HepG2 (cell line): ENCODE measurements around the gene CPEB3. TPM values are rescaled to one million over a fixed set of nuclear protein-coding genes. Genes with fewer than 3 reads are reported as not detected.

Experiments used
- ATAC-seq: fragments of 200-7000 bp; cut with Tn5 transposase; 3 replicates; pipeline ENCODE4 v1.9.1; 2020; ENCODE audit warnings: mild to moderate bottlenecking, moderate library complexity
- BruUV-seq: library from RNA; stranded (reverse); fragments of 400-500 nt; replicated peaks from 2 replicates; lab custom pipeline; 2021; lab: Mats Ljungman, UMichigan
- CTCF ChIA-PET: fragments of 300-600 bp; formaldehyde crosslinking; extraction: SDS; loops from one replicate; lab custom pipeline; 2021; ENCODE audit warnings: low total read pairs, inconsistent platforms, low intra/inter-chr PET ratio; lab: Yijun Ruan, JAX
- POLR2A ChIA-PET: fragments of 350-600 bp; sonication (Branson Sonifier 250); formaldehyde crosslinking; loops from one replicate; lab custom pipeline; 2020; ENCODE audit warnings: antibody characterized with exemption, inconsistent platforms; lab: Yijun Ruan, JAX
- DNase-seq: peaks from one replicate; pipeline ENCODE4 v3.0.0-alpha.2; 2015; ENCODE audit warnings: low spot score
- FAIRE-seq: peaks from 3 replicates; lab custom pipeline; 2011; peaks lifted over from hg19 to GRCh38; lab: Jason Lieb, UNC
- H2AFZ ChIP-seq: one replicate; pipeline ENCODE4 v1.6.1; 2011; ENCODE audit warnings: low read length, inconsistent platforms
- H3K27ac ChIP-seq: fragments of 300-600 bp; 3 replicates; pipeline ENCODE4 v1.8.0; 2011; ENCODE audit warnings: mixed run types, mild to moderate bottlenecking, mixed read lengths, low read length, inconsistent platforms; ENCODE audit not compliant: insufficient read depth; ENCODE audit errors: extremely low read length
- H3K27me3 ChIP-seq, 2 experiments: fragments of 200-600 bp in 1 of 2; 2 replicates in 1 of 2; 3 replicates in 1 of 2; pipeline versions ENCODE4 v1.6.0 to v1.8.0; 2011; ENCODE audit warnings: low read length in 2 of 2, mild to moderate bottlenecking in 2 of 2, moderate library complexity in 2 of 2, inconsistent platforms in 1 of 2; ENCODE audit not compliant: insufficient read depth in 2 of 2, control insufficient read depth in 1 of 2
- H3K36me3 ChIP-seq, 2 experiments: fragments of 200-600 bp in 1 of 2; replicated peaks in 1 of 2; 2 replicates in 1 of 2; 3 replicates in 1 of 2; pipeline versions ENCODE4 v1.5.1 to v1.8.0; 2011; ENCODE audit warnings: low read length in 2 of 2, inconsistent platforms in 1 of 2; ENCODE audit not compliant: insufficient read depth in 2 of 2, control insufficient read depth in 1 of 2
- H3K4me1 ChIP-seq: 2 replicates; pipeline ENCODE4 v1.5.1; 2012; ENCODE audit warnings: low read length, inconsistent platforms; ENCODE audit not compliant: insufficient read depth
- H3K4me2 ChIP-seq: 2 replicates; pipeline ENCODE4 v1.6.0; 2011; ENCODE audit warnings: low read depth, low read length, inconsistent platforms
- H3K4me3 ChIP-seq, 3 experiments: fragments of 200-600 bp in 1 of 3; sonication (generic), shearing (Covaris generic) in 1 of 3; replicated peaks in 1 of 3; 2 replicates each; pipeline ENCODE4 v1.5.1; 2011 to 2016; ENCODE audit warnings: low read length in 3 of 3, inconsistent platforms in 2 of 3, low read depth in 2 of 3, mild to moderate bottlenecking in 2 of 3, control low read depth in 1 of 3, mixed read lengths in 1 of 3; ENCODE audit not compliant: insufficient read depth in 1 of 3
- H3K79me2 ChIP-seq: one replicate; pipeline ENCODE4 v1.6.1; 2011; ENCODE audit warnings: low read length, inconsistent platforms; ENCODE audit not compliant: insufficient read depth
- H3K9ac ChIP-seq: 2 replicates; pipeline ENCODE4 v1.6.0; 2011; ENCODE audit warnings: mild to moderate bottlenecking, low read depth, low read length, inconsistent platforms; ENCODE audit not compliant: insufficient read depth
- H3K9me3 ChIP-seq: 2 replicates; pipeline ENCODE4 v1.5.1; 2012; ENCODE audit warnings: mild to moderate bottlenecking, low read length
- H4K20me1 ChIP-seq: 2 replicates; pipeline ENCODE4 v1.6.0; 2011; ENCODE audit warnings: inconsistent platforms, mild to moderate bottlenecking, low read length, moderate library complexity; ENCODE audit not compliant: insufficient read depth
- CBX2 ChIP-seq, 2 experiments: fragments of 200-600 bp in 1 of 2; sonication (generic); formaldehyde crosslinking in 1 of 2; IDR thresholded peaks; 2 replicates each; pipeline versions ENCODE4 v1.7.0 to v1.8.1; 2018 to 2022; ENCODE audit warnings: low read depth in 2 of 2, low read length in 1 of 2, mild to moderate bottlenecking in 1 of 2, missing genetic modification reagents in 1 of 2
- FOXC1 ChIP-seq: sonication (generic); formaldehyde crosslinking; IDR thresholded peaks from 2 replicates; pipeline ENCODE4 v1.8.0; 2022; ENCODE audit warnings: mild to moderate bottlenecking, missing genetic modification reagents, borderline replicate concordance
- HOXA9 ChIP-seq: sonication (generic); formaldehyde crosslinking; IDR thresholded peaks from 2 replicates; pipeline ENCODE4 v1.8.1; 2022; ENCODE audit warnings: missing genetic modification reagents, mild to moderate bottlenecking, moderate library complexity, borderline replicate concordance
- MEIS1 ChIP-seq: sonication (generic); formaldehyde crosslinking; IDR thresholded peaks from 2 replicates; pipeline ENCODE4 v1.9.0; 2021; ENCODE audit warnings: mild to moderate bottlenecking, missing genetic modification reagents, moderate library complexity, borderline replicate concordance
- SOX6 ChIP-seq, 2 experiments: fragments of 450-650 bp in 1 of 2; sonication (generic) in 1 of 2; formaldehyde crosslinking in 1 of 2; IDR thresholded peaks; 2 replicates each; pipeline versions ENCODE4 v1.4.0 to v1.6.1; 2017 to 2020; ENCODE audit warnings: antibody characterized with exemption in 1 of 2, mild to moderate bottlenecking in 1 of 2, missing genetic modification reagents in 1 of 2
- TBX3 ChIP-seq: fragments of 450-650 bp; IDR thresholded peaks from 2 replicates; pipeline ENCODE4 v1.6.1; 2017; ENCODE audit warnings: antibody characterized with exemption, mild to moderate bottlenecking, inconsistent platforms, borderline replicate concordance
- ZBTB14 ChIP-seq: sonication (generic); formaldehyde crosslinking; IDR thresholded peaks from 2 replicates; pipeline ENCODE4 v1.4.0; 2020; ENCODE audit warnings: missing genetic modification reagents
- ZNF253 ChIP-seq: sonication (generic); formaldehyde crosslinking; IDR thresholded peaks from 2 replicates; pipeline ENCODE4 v1.8.0; 2022; ENCODE audit warnings: mild to moderate bottlenecking, missing genetic modification reagents, borderline replicate concordance
- ZNF570 ChIP-seq: sonication (generic); formaldehyde crosslinking; IDR thresholded peaks from 2 replicates; pipeline ENCODE4 v1.4.0; 2020; ENCODE audit warnings: mild to moderate bottlenecking, missing genetic modification reagents, borderline replicate concordance
- ZNF672 ChIP-seq: sonication (generic); formaldehyde crosslinking; IDR thresholded peaks from 2 replicates; pipeline ENCODE4 v1.8.1; 2022; ENCODE audit warnings: missing genetic modification reagents
- whole genome bisulfite sequencing: methylation state at CpG from one replicate; pipeline ENCODE4 v1.1.6; 2017; ENCODE audit warnings: low lambda C conversion rate; 5-methylcytosine and 5-hydroxymethylcytosine counted together
- in situ Hi-C: cut with HindIII; loops from 2 replicates; pipeline ENCODE4 v1.10.0; 2017; ENCODE audit warnings: low pct_unique_long_range_greater_than_20kb; ENCODE audit not compliant: extremely low pct_ligation_motif_present
- intact Hi-C: fragments of 100-400 bp; cut with micrococcal nuclease; formaldehyde crosslinking; loops from one replicate; pipeline ENCODE4 v1.10.0; 2022; ENCODE audit not compliant: unreplicated experiment
- polyA plus RNA-seq, 8 experiments: library from polyadenylated mRNA; depleted of rRNA in 3 of 8; stranded (reverse) in 7 of 8; unstranded in 1 of 8; fragments of >200 nt; fragmentation: Illumina TruSeq in 4 of 8; extraction: Trizol in 4 of 8; gene quantifications; 2 replicates each; pipeline versions ENCODE4 v1.2.1 to v1.2.3, GENCODE V29; 2011 to 2016; ENCODE audit warnings: low read depth in 4 of 8, missing spikeins in 1 of 8, mixed read lengths in 1 of 8; ENCODE audit not compliant: insufficient read depth in 1 of 8
- total RNA-seq, 5 experiments: library from RNA; depleted of rRNA; stranded (reverse); fragments of >200 nt; fragmentation: Illumina TruSeq; extraction: Trizol; gene quantifications; 2 replicates each; pipeline ENCODE4 v1.2.3, GENCODE V29; 2016; ENCODE audit warnings: low read depth in 1 of 5
- TF ChIP-seq, protein P1 (sequence below): IDR thresholded peaks from 2 replicates; pipeline ENCODE4 v1.6.1; 2016
- TF ChIP-seq, protein P2 (sequence below): IDR thresholded peaks from 2 replicates; pipeline ENCODE4 v1.6.1; 2016; ENCODE audit warnings: missing biosample characterization, missing genetic modification reagents, low read depth

CPEB3 gene
- total and polyA plus RNA-seq, 2 of the 13 experiments (the other 11 are each of a cell fraction or from before 2014, with no cell fraction given): 0.66 to 0.70 TPM

DNA sequence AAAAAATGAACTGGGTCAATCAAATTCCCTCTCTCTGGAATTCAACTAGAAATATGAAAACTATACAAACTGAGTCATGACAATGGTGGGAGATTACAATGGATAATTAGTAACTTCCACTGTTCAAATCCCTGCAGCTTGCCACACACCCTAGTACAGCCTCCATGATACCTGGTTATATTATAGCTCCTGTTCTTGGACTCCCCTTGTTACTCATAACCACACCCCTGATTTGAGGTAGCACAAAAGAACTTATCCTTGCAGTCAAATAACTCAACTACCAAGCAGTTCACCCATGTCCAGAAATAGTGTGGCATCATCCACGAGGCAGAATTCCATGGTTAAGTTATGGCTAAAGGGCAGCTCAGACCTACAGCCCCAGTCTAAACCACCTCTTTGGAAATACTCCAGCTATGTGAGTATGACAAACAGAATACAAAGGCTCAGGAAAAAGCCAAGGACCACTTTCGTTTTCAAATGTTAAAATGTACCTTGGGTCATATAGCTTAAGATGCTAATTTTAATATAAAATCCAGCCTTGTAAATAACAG lies 164.7 kb downstream of the CPEB3 start:
- no peaks in the 10 kb centered on the region for H3K36me3 ChIP-seq
- in situ Hi-C loops: no loop called here
- no peak overlapping the region for H3K4me3 ChIP-seq
- H3K4me1 ChIP-seq: peaks cover 75% of the 10 kb centered on the region
- H3K4me2 ChIP-seq: 0 out of 2 replicates have a peak overlapping the region, but pooled peaks have one; percentile 4
- H3K9ac ChIP-seq: no peak overlapping the region
- H3K9me3 ChIP-seq: no peaks in the 10 kb centered on the region
- TF ChIP-seq TBX3: no peak
- no peak for TF ChIP-seq ZNF672 (CRISPR knock-in tag)
- no peak for TF ChIP-seq FOXC1 (CRISPR knock-in tag)
- no peak for TF ChIP-seq ZBTB14 (CRISPR knock-in tag)
- TF ChIP-seq ZNF570 (CRISPR knock-in tag): no peak
- TF ChIP-seq SOX6 (IDR thresholded peaks at IDR 0.05): no peak
- TF ChIP-seq SOX6 (CRISPR knock-in tag; IDR thresholded peaks at IDR 0.05): no peak
- TF ChIP-seq CBX2 (IDR thresholded peaks at IDR 0.05; ENCODE audit: low read depth, low read length): no peak
- TF ChIP-seq CBX2 (CRISPR knock-in tag; IDR thresholded peaks at IDR 0.05; ENCODE audit: low read depth): no peak
- TF ChIP-seq, protein P1, sequence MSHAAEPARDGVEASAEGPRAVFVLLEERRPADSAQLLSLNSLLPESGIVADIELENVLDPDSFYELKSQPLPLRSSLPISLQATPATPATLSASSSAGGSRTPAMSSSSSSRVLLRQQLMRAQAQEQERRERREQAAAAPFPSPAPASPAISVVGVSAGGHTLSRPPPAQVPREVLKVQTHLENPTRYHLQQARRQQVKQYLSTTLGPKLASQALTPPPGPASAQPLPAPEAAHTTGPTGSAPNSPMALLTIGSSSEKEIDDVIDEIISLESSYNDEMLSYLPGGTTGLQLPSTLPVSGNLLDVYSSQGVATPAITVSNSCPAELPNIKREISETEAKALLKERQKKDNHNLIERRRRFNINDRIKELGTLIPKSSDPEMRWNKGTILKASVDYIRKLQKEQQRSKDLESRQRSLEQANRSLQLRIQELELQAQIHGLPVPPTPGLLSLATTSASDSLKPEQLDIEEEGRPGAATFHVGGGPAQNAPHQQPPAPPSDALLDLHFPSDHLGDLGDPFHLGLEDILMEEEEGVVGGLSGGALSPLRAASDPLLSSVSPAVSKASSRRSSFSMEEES: no peak
- TF ChIP-seq, protein P2, sequence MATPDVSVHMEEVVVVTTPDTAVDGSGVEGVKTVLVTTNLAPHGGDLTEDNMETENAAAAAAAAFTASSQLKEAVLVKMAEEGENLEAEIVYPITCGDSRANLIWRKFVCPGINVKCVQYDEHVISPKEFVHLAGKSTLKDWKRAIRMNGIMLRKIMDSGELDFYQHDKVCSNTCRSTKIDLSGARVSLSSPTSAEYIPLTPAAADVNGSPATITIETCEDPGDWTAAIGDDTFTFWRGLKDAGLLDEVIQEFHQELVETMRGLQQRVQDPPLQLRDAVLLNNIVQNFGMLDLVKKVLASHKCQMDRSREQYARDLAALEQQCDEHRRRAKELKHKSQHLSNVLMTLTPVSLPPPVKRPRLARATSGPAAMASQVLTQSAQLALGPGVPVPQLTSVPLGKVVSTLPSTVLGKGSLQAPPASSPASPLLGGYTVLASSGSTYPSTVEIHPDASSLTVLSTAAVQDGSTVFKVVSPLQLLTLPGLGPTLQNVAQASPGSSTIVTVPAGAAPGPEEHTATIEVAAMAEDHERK (CRISPR knock-in tag): no peak
- no peak for TF ChIP-seq HOXA9 (CRISPR knock-in tag)
- no peak for TF ChIP-seq MEIS1 (CRISPR knock-in tag)
- TF ChIP-seq ZNF253: no peak
- no peak for ATAC-seq
- H3K27ac ChIP-seq: no peak overlapping the region
- FAIRE-seq: no peak
- POLR2A ChIA-PET: no interaction called here
- no TSS peak for BruUV-seq
- no peak overlapping the region for H2AFZ ChIP-seq
- no peak for DNase-seq
- no peaks in the 10 kb centered on the region for H3K79me2 ChIP-seq
- WGBS: 37% methylated on average over 2 of the region's 2 CpGs
- intact Hi-C loops: no loop called here
- CTCF ChIA-PET: no interaction called here
- no peaks in the 10 kb centered on the region for H3K27me3 ChIP-seq
- H4K20me1 ChIP-seq: no peaks in the 10 kb centered on the region
